ENCODE results near the gene AKT1. TPM values are rescaled to one million over a fixed set of nuclear protein-coding genes. Genes with fewer than 3 reads are reported as not detected.

AKT1 gene
- total and polyA plus RNA-seq, 2 donors, result 56.2 to 90.9 TPM

DNA sequence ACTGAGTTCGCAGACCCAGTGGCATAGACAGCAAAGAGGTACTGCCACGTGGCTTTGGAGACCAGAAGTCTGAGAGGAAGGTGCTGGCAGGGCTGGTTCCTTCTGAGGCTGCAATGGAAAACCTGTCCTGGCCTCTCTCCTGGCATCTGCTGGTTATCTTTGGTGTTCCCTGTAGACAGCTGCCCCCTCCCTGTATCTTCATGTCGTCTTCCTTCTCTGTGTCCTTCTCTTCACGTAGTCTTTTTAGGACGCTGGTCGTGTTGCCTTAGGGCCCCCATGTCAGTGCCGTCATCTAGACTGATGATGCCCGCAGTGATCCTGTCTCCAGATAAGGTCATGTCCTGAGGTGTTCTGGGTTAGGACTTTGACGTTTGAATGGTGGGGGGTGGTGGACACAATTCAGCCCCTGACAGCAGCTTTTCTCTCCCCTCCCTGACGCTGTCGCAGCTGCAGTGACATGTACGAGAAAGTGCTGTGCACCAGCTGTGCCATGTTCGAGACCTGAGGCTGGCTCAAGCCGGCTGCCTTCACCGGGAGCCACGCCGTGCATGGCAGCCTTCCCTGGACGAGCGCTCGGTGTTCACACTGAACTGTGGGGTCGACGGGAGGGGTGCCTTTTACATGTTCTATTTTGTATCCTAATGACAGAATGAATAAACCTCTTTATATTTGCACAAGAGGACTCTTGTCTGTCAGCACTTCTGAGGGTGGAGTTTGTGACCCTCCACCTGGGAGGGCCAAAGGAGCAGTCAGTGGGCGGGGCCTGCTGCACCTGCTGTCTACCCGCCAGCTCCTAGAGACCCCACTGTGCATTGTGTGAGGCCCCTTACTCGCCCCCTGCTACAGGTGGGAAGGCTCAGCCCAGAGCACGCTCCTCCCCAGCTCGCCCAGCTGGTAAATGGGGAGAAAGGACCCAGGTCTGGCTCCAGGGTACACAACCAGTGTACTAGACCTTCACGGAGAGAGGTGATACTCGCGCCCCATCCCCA, 36.3 kb downstream of the AKT1 start:
- 91% methylated on average over 30 of the region's 30 CpGs for WGBS
- H3K27me3 ChIP-seq (ENCODE audit: control insufficient read depth in 2 of 2, insufficient read depth in 1 of 2, low read length in 1 of 2), result no peaks in the 10 kb centered on the region

DNA sequence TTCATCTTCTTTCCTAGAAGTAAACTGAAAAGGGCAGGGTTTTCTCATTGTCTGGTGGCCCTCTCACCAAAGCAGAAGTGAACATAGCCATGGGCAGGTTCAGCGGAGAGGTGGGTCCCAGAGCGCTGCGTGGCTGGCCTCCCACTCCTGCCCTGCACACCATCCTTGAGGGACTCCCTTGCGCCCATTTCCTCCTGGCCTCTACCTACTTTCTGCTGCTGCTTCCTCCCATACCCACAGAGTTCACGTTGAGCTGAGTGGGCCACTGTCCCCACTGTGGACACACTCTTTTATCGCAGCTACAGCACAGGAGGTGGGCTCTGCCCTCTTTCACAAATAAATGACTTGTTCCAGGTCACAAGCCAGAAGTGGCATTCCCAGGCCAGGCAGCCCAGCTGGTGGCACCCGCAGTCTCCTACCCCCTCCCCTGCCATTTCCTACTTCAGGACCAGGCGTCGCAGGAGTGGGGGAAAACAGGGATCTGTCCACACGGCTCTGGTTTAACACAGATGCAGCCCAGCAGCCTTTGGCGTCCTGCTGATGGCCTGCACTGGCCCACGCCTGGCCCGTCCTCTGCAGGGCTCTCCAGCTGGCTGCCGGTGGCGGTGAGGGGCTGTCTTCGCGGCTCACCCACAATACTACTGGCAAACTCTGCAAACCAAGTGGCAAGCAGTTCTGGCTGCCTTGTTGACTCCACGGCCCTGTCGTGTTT, 37.7 kb downstream of the AKT1 start:
- peak overlapping the region in 1 of 2 donors; percentile 8 for H3K4me3 ChIP-seq (ENCODE audit: low read length in 2 of 2)
- H3K36me3 ChIP-seq (ENCODE audit: control insufficient read depth in 2 of 2, insufficient read depth in 2 of 2, low read length in 1 of 2), result peaks cover 44 to 81% of the 10 kb centered on the region in 2 donors
- WGBS, result 90% methylated on average over 19 of the region's 19 CpGs
- H3K4me1 ChIP-seq (ENCODE audit: control insufficient read depth in 2 of 2, insufficient read depth in 2 of 2, low read length in 2 of 2), result peaks cover 56 to 77% of the 10 kb centered on the region in 2 donors
- H3K9me3 ChIP-seq (ENCODE audit: control insufficient read depth in 2 of 2, insufficient read depth in 1 of 2, low read length in 1 of 2), result no peaks in the 10 kb centered on the region
- no peaks in the 10 kb centered on the region for H3K27me3 ChIP-seq (ENCODE audit: control insufficient read depth in 2 of 2, insufficient read depth in 1 of 2, low read length in 1 of 2)
- peak in 1 of 9 donors; percentile 22 for DNase-seq (ENCODE audit: low read depth in 6 of 9, low spot score in 9 of 9)
- H3K27ac ChIP-seq (ENCODE audit: low read depth in 1 of 2, low read length in 1 of 2), result peak overlapping the region; percentile 86 to 96

More for the DNA sequence above, 36.3 kb downstream of the AKT1 start:
- H3K36me3 ChIP-seq (ENCODE audit: control insufficient read depth in 2 of 2, insufficient read depth in 2 of 2, low read length in 1 of 2), result peaks cover 44 to 83% of the 10 kb centered on the region in 2 donors
- peaks cover 56 to 73% of the 10 kb centered on the region in 2 donors for H3K4me1 ChIP-seq (ENCODE audit: control insufficient read depth in 2 of 2, insufficient read depth in 2 of 2, low read length in 2 of 2)
- H3K9me3 ChIP-seq (ENCODE audit: control insufficient read depth in 2 of 2, insufficient read depth in 1 of 2, low read length in 1 of 2), result no peaks in the 10 kb centered on the region
- H3K4me3 ChIP-seq (ENCODE audit: low read length in 2 of 2), result no peak overlapping the region
- DNase-seq (ENCODE audit: low read depth in 6 of 9, low spot score in 9 of 9), result peak in 4 of 9 donors; percentile 49 to 56 (median 51)
- H3K27ac ChIP-seq (ENCODE audit: low read depth in 1 of 2, low read length in 1 of 2), result peak overlapping the region; percentile 36 to 96

DNA sequence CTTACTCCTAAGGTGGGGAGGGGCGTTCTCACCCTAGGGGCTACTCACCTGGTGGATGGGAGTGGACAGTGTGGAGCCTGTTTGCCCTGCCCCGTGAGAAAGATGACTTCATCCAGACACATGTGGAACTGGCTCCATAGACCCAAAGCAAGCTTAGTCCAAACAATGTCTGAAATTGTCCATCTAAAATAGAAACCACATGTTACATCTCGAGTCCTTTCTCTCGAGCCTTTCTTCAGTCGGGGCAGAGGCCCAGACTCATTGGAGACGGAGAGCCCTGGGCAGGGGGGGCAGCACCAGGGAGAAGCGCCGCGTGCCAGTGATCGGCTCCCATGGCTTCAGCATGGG, 38.3 kb downstream of the AKT1 start:
- Histone ChIP-seq H3K4me3 (ENCODE audit: low read length in 2 of 2) (peak overlapping the region; percentile 1 to 8), H3K27me3 (ENCODE audit: control insufficient read depth in 2 of 2, insufficient read depth in 1 of 2, low read length in 1 of 2) (no peaks in the 10 kb centered on the region), H3K36me3 (ENCODE audit: control insufficient read depth in 2 of 2, insufficient read depth in 2 of 2, low read length in 1 of 2) (peaks cover 44 to 78% of the 10 kb centered on the region in 2 donors), H3K9me3 (ENCODE audit: control insufficient read depth in 2 of 2, insufficient read depth in 1 of 2, low read length in 1 of 2) (peaks cover 0 to 3% of the 10 kb centered on the region in 2 donors), H3K27ac (ENCODE audit: low read depth in 1 of 2, low read length in 1 of 2) (peak overlapping the region; percentile 86 to 96), H3K4me1 (ENCODE audit: control insufficient read depth in 2 of 2, insufficient read depth in 2 of 2, low read length in 2 of 2) (peaks cover 56 to 79% of the 10 kb centered on the region in 2 donors)
- DNase-seq (ENCODE audit: low read depth in 6 of 9, low spot score in 9 of 9), result no peak
- WGBS, result 56% methylated on average over 10 of the region's 10 CpGs

DNA sequence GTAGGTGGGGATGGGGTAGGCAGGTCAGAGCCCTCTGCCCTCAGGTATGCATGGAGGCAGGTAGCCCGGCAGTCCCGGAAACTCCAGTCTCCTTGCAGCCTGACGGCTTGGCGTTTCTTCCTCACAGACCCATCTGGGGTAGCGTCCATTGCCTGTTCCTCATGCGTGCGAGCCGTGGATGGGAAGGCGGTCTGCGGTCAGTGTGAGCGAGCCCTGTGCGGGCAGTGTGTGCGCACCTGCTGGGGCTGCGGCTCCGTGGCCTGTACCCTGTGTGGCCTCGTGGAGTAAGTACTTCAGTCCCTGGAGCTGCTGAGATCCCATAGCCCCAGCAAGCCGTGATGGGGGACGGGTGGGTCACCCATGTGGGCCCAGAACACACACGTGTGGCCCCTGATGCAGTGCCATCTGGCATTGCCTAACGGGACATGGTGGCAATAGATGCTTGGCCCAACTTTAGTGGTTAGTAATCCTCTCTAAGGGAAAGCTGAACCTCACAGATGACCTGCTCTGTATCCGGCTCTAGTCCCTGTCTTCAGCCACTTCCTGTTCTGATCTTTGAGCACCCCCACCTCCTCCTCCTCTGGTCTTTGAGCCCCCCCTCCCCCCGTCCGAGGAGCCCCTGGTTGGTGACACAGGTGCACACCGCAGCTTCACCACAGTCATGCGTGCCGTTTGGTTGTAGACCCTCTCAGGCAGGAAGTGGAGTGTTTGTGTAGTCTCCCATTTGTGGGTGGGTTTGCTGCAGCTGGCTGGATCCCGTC, 38.9 kb downstream of the AKT1 start:
- peak; percentile 53 to 90 (median 68) for DNase-seq (ENCODE audit: low read depth in 6 of 9, low spot score in 9 of 9)
- peaks cover 60 to 83% of the 10 kb centered on the region in 2 donors for H3K4me1 ChIP-seq (ENCODE audit: control insufficient read depth in 2 of 2, insufficient read depth in 2 of 2, low read length in 2 of 2)
- H3K27ac ChIP-seq (ENCODE audit: low read depth in 1 of 2, low read length in 1 of 2), result peak overlapping the region; percentile 86 to 96

DNA sequence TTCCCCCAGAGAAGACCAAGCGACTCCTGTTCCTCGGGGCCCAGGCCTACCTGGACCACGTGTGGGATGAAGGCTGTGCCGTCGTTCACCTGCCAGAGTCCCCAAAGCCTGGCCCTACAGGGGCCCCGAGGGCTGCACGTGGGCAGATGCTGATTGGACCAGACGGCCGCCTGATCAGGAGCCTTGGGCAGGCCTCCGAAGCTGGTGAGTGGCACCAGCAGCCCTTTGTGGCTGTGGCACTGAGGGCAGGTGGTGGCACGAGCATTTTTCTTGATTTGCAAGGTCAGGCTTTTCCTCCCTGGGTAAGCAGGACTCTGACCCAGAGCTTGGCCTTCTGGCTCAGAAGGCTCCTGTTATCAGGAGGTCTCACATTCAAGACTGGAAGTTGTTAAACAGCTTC, 39.9 kb downstream of the AKT1 start:
- Histone ChIP-seq H3K9me3 (ENCODE audit: control insufficient read depth in 2 of 2, insufficient read depth in 1 of 2, low read length in 1 of 2) (peaks cover 0 to 14% of the 10 kb centered on the region in 2 donors), H3K4me3 (ENCODE audit: low read length in 2 of 2) (peak overlapping the region; percentile 38 to 97), H3K27me3 (ENCODE audit: control insufficient read depth in 2 of 2, insufficient read depth in 1 of 2, low read length in 1 of 2) (no peaks in the 10 kb centered on the region), H3K4me1 (ENCODE audit: control insufficient read depth in 2 of 2, insufficient read depth in 2 of 2, low read length in 2 of 2) (peaks cover 60 to 74% of the 10 kb centered on the region in 2 donors), H3K36me3 (ENCODE audit: control insufficient read depth in 2 of 2, insufficient read depth in 2 of 2, low read length in 1 of 2) (peaks cover 38 to 62% of the 10 kb centered on the region in 2 donors), H3K27ac (ENCODE audit: low read depth in 1 of 2, low read length in 1 of 2) (peak overlapping the region; percentile 86 to 96)
- DNase-seq (ENCODE audit: low read depth in 6 of 9, low spot score in 9 of 9), result no peak
- WGBS, result 85% methylated on average over 11 of the region's 11 CpGs

More for the DNA sequence above, 38.9 kb downstream of the AKT1 start:
- Histone ChIP-seq H3K9me3 (ENCODE audit: control insufficient read depth in 2 of 2, insufficient read depth in 1 of 2, low read length in 1 of 2) (peaks cover 0 to 8% of the 10 kb centered on the region in 2 donors), H3K4me3 (ENCODE audit: low read length in 2 of 2) (peak overlapping the region; percentile 38 to 97), H3K27me3 (ENCODE audit: control insufficient read depth in 2 of 2, insufficient read depth in 1 of 2, low read length in 1 of 2) (no peaks in the 10 kb centered on the region), H3K36me3 (ENCODE audit: control insufficient read depth in 2 of 2, insufficient read depth in 2 of 2, low read length in 1 of 2) (peaks cover 44 to 72% of the 10 kb centered on the region in 2 donors)
- WGBS, result 56% methylated on average over 27 of the region's 27 CpGs

DNA sequence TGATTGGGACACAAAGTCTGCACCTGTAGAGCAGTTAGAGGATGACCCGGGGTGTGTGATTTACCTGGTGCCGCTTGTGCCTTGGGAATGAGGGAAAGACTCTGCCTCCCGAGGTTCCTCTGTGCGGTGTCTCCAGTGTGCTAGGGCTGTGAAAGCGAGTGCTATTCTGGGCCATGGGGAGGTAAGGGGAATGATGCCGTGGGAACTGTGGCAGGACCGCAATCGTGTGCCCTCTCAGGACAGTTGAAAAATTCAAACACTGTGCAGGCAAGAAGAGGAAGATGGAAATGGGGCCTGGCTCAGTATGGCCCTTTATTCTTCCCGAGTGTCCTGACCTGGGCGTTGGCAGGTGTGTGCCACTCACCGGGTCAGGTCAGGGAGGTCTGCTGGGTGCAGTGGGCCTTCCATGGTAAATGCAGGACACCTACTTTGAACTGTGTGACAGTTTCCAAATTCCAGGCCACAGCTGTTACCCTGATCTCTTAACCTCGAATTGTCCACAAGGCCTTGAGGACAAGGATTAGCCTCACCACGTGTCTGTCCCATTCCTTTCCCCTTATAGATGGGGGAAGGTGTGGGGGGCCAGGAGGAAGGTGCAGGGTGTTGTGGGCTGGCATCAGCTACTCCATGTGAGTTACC, 41.2 kb downstream of the AKT1 start:
- WGBS, result 76% methylated on average over 13 of the region's 13 CpGs
- Histone ChIP-seq H3K36me3 (ENCODE audit: control insufficient read depth in 2 of 2, insufficient read depth in 2 of 2, low read length in 1 of 2) (peaks cover 25 to 49% of the 10 kb centered on the region in 2 donors), H3K9me3 (ENCODE audit: control insufficient read depth in 2 of 2, insufficient read depth in 1 of 2, low read length in 1 of 2) (peaks cover 0 to 25% of the 10 kb centered on the region in 2 donors), H3K27me3 (ENCODE audit: control insufficient read depth in 2 of 2, insufficient read depth in 1 of 2, low read length in 1 of 2) (no peaks in the 10 kb centered on the region), H3K4me3 (ENCODE audit: low read length in 2 of 2) (peak overlapping the region; percentile 90 to 97), H3K4me1 (ENCODE audit: control insufficient read depth in 2 of 2, insufficient read depth in 2 of 2, low read length in 2 of 2) (peaks cover 51 to 72% of the 10 kb centered on the region in 2 donors), H3K27ac (ENCODE audit: low read depth in 1 of 2, low read length in 1 of 2) (peak overlapping the region in 1 of 2 donors; percentile 96)
- DNase-seq (ENCODE audit: low read depth in 6 of 9, low spot score in 9 of 9), result no peak

DNA sequence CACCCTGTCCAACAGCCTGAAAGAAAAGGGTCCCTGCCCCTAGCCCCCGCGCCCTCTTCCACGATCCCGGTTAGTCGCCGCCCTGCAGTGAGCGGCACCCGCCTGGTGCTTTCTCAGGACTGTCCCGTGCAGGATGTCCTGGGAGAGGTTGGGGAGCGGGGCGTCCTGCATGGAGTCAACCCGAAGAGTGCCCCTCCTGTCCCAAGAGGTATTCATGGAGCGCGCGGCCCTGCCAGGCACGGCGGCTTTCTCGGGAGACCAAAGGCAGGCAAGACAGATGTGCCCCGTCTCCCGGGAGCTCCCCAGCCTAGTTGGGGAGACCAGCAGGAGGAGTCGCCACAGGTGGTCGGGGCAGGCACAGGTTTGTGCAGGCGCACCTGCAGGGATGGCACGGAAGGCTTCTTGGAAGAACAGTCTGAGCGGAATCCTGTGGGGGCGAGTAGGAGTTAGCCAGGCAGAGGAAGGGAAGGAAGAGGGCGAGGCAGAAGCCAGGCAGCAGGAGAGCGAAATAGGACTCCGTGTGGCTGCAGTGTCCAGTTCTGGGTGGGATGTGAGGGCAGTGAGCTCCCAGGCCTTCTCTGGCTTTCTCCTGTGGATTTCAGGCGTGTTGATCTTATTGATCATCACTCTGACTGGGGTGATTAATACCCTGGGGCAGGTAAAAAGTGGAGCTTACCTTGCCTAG, 41.9 kb downstream of the AKT1 start:
- no peak for DNase-seq (ENCODE audit: low read depth in 6 of 9, low spot score in 9 of 9)
- Histone ChIP-seq H3K9me3 (ENCODE audit: control insufficient read depth in 2 of 2, insufficient read depth in 1 of 2, low read length in 1 of 2) (peaks cover 0 to 27% of the 10 kb centered on the region in 2 donors), H3K27me3 (ENCODE audit: control insufficient read depth in 2 of 2, insufficient read depth in 1 of 2, low read length in 1 of 2) (no peaks in the 10 kb centered on the region), H3K4me1 (ENCODE audit: control insufficient read depth in 2 of 2, insufficient read depth in 2 of 2, low read length in 2 of 2) (peaks cover 44 to 72% of the 10 kb centered on the region in 2 donors), H3K36me3 (ENCODE audit: control insufficient read depth in 2 of 2, insufficient read depth in 2 of 2, low read length in 1 of 2) (peaks cover 18 to 43% of the 10 kb centered on the region in 2 donors), H3K4me3 (ENCODE audit: low read length in 2 of 2) (peak overlapping the region; percentile 90 to 97), H3K27ac (ENCODE audit: low read depth in 1 of 2, low read length in 1 of 2) (peak overlapping the region in 1 of 2 donors; percentile 96)
- 3% methylated on average over 30 of the region's 30 CpGs for WGBS

Measured in thymus (tissue), 11 donors.